Loucy (cell line): ENCODE data around the gene RAD51B.

Experiments used
- H2AFZ ChIP-seq: fragments of 200-600 bp; sonication (generic); 2 replicates; pipeline ENCODE4 v1.6.0; 2016; ENCODE audit warnings: antibody characterized with exemption, mild to moderate bottlenecking, low read length, moderate library complexity
- H3F3A ChIP-seq: fragments of 200-600 bp; 2 replicates; pipeline ENCODE4 v1.6.0; 2016; ENCODE audit warnings: antibody characterized with exemption, low read depth, mild to moderate bottlenecking
- H3K27me3 ChIP-seq: fragments of 200-600 bp; sonication (generic); 2 replicates; pipeline ENCODE4 v1.6.1; 2014; ENCODE audit warnings: low read length, mild to moderate bottlenecking; ENCODE audit not compliant: insufficient read depth, poor library complexity, severe bottlenecking
- H3K36me3 ChIP-seq: fragments of 200-600 bp; sonication (generic); 2 replicates; pipeline ENCODE4 v1.6.1; 2016; ENCODE audit warnings: low read length; ENCODE audit not compliant: insufficient read depth
- H3K4me1 ChIP-seq: fragments of 200-600 bp; sonication (generic); 2 replicates; pipeline ENCODE4 v1.5.1; 2014; ENCODE audit warnings: low read length, mild to moderate bottlenecking; ENCODE audit not compliant: insufficient read depth, poor library complexity, severe bottlenecking
- H3K4me2 ChIP-seq: fragments of 200-600 bp; sonication (generic); 2 replicates; pipeline ENCODE4 v1.6.0; 2014; ENCODE audit warnings: antibody characterized with exemption, low read length, low read depth, mild to moderate bottlenecking; ENCODE audit not compliant: poor library complexity, severe bottlenecking
- H3K4me3 ChIP-seq: fragments of 200-600 bp; sonication (generic); 2 replicates; pipeline ENCODE4 v1.5.1; 2014; ENCODE audit warnings: low read length, mild to moderate bottlenecking, mixed read lengths; ENCODE audit not compliant: poor library complexity, severe bottlenecking
- H3K79me2 ChIP-seq: fragments of 200-600 bp; sonication (generic); 2 replicates; pipeline ENCODE4 v1.6.1; 2014; ENCODE audit warnings: low read length; ENCODE audit not compliant: insufficient read depth
- H3K9ac ChIP-seq: fragments of 200-600 bp; sonication (generic); 2 replicates; pipeline ENCODE4 v1.6.0; 2014; ENCODE audit warnings: mild to moderate bottlenecking, low read depth, low read length, moderate library complexity; ENCODE audit not compliant: poor library complexity, severe bottlenecking
- H3K9me2 ChIP-seq: fragments of 200-600 bp; sonication (generic); replicated peaks from 2 replicates; pipeline ENCODE4 v1.6.1; 2016; ENCODE audit warnings: low read depth, low read length, mixed read lengths
- H3K9me3 ChIP-seq: fragments of 200-600 bp; sonication (generic); 2 replicates; pipeline ENCODE4 v1.6.1; 2014; ENCODE audit warnings: mild to moderate bottlenecking, antibody characterized with exemption, low read length, low read depth; ENCODE audit not compliant: insufficient read depth
- H4K20me1 ChIP-seq: fragments of 200-600 bp; sonication (generic); 2 replicates; pipeline ENCODE4 v1.6.0; 2014; ENCODE audit warnings: antibody characterized with exemption, low read length, mild to moderate bottlenecking; ENCODE audit not compliant: insufficient read depth, poor library complexity, severe bottlenecking
- EZH2phosphoT487 ChIP-seq: fragments of 200-600 bp; IDR thresholded peaks from 2 replicates; pipeline ENCODE4 v1.6.1; 2018; ENCODE audit warnings: antibody characterized with exemption, mild to moderate bottlenecking, moderate library complexity, borderline replicate concordance
- TF ChIP-seq, protein P1 (sequence below): fragments of 200-600 bp; sonication (generic); conservative IDR thresholded peaks from 2 replicates; pipeline ENCODE4 v1.5.1; 2014; ENCODE audit warnings: mild to moderate bottlenecking, antibody characterized with exemption, low read length

RAD51B gene

DNA sequence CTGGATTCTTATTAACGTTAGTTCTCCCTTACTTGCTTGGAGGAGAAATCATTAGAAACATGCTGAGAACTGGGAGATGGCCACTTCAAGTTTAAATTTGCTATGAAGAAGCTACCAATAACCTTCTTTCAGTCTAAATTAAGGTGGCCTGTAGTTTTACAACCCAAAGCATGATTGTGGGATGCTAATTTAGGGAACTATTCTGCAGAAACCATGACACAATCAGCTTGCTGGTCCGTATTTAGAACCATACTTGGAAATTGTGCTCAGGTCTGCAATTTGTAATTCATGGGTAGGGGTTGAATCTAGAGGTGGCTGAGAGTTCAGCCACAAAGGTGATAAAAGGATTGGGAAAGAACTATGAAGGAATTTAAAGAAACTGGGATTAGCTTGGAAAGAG, 405.7 kb downstream of the RAD51B start:
- no peaks in the 10 kb centered on the region for H3F3A ChIP-seq
- H3K9me2 ChIP-seq, result no peaks in the 10 kb centered on the region
- TF ChIP-seq, protein P1, sequence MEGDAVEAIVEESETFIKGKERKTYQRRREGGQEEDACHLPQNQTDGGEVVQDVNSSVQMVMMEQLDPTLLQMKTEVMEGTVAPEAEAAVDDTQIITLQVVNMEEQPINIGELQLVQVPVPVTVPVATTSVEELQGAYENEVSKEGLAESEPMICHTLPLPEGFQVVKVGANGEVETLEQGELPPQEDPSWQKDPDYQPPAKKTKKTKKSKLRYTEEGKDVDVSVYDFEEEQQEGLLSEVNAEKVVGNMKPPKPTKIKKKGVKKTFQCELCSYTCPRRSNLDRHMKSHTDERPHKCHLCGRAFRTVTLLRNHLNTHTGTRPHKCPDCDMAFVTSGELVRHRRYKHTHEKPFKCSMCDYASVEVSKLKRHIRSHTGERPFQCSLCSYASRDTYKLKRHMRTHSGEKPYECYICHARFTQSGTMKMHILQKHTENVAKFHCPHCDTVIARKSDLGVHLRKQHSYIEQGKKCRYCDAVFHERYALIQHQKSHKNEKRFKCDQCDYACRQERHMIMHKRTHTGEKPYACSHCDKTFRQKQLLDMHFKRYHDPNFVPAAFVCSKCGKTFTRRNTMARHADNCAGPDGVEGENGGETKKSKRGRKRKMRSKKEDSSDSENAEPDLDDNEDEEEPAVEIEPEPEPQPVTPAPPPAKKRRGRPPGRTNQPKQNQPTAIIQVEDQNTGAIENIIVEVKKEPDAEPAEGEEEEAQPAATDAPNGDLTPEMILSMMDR, result no peak
- no peak for TF ChIP-seq EZH2phosphoT487
- no peak overlapping the region for H3K9ac ChIP-seq
- H4K20me1 ChIP-seq, result no peaks in the 10 kb centered on the region
- H3K9me3 ChIP-seq, result no peaks in the 10 kb centered on the region
- H3K4me1 ChIP-seq, result peaks cover 6% of the 10 kb centered on the region
- no peak overlapping the region for H2AFZ ChIP-seq
- H3K79me2 ChIP-seq, result no peaks in the 10 kb centered on the region
- H3K4me3 ChIP-seq, result no peak overlapping the region
- H3K27me3 ChIP-seq, result no peaks in the 10 kb centered on the region
- H3K36me3 ChIP-seq, result no peaks in the 10 kb centered on the region
- H3K4me2 ChIP-seq, result no peak overlapping the region

DNA sequence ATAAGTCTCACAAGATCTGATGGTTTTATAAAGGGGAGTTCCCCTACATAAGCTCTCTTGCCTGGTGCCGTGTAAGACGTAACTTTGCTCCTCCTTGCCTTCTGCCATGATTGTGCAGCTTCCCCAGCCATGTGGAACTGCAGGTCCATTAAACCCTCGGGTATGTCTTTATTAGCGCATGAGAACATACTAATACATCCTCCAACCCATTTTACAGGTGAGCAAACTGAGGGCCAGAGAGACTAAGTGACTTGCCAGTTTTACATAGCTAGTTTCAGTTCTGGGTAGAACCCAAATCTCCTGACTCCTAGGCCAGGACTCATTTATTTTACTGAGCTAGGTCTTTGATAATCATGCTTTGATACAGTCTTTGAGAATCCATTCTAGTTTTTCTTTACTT, 406.9 kb downstream of the RAD51B start:
- no peak overlapping the region for H3K4me3 ChIP-seq
- no peaks in the 10 kb centered on the region for H3K36me3 ChIP-seq
- no peaks in the 10 kb centered on the region for H3K27me3 ChIP-seq
- H3F3A ChIP-seq, result no peaks in the 10 kb centered on the region
- no peaks in the 10 kb centered on the region for H3K79me2 ChIP-seq
- H4K20me1 ChIP-seq, result no peaks in the 10 kb centered on the region
- no peaks in the 10 kb centered on the region for H3K9me2 ChIP-seq
- H3K4me1 ChIP-seq, result peaks cover 6% of the 10 kb centered on the region
- H3K9me3 ChIP-seq, result no peaks in the 10 kb centered on the region
- H3K9ac ChIP-seq, result no peak overlapping the region
- no peak overlapping the region for H3K4me2 ChIP-seq
- TF ChIP-seq, protein P1, result no peak
- TF ChIP-seq EZH2phosphoT487, result no peak
- no peak overlapping the region for H2AFZ ChIP-seq

DNA sequence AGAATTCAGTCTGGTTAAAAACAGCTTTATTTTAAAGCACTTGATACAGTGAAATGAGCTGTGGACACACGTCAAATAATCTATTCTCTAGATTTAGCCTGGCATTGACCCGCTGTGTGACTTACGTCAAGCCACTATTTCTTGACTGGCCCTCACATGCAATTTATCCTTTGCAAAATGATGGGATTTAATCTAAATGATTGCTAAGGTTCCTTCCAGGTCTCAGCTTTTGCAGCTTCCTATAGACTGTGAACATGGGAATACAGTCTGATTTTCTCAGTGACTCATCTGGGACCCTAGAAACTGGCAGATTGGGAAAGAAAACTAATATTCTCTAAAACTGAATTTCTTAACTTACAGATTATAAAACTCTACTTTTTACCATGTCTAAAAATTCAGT, 409.1 kb downstream of the RAD51B start:
- Histone ChIP-seq H3K9ac (no peak overlapping the region), H3K27me3 (no peaks in the 10 kb centered on the region), H2AFZ (no peak overlapping the region), H3K79me2 (no peaks in the 10 kb centered on the region), H3K9me2 (no peaks in the 10 kb centered on the region), H3K4me2 (no peak overlapping the region), H3K9me3 (no peaks in the 10 kb centered on the region), H4K20me1 (no peaks in the 10 kb centered on the region), H3K4me3 (no peak overlapping the region), H3K36me3 (no peaks in the 10 kb centered on the region), H3F3A (no peaks in the 10 kb centered on the region), H3K4me1 (peaks cover 5% of the 10 kb centered on the region)
- TF ChIP-seq, protein P1, result no peak
- no peak for TF ChIP-seq EZH2phosphoT487
